PC-9 (cell line): ENCODE results near the gene DHRSX.

Experiments
- CTCF ChIP-seq: fragments of 200-600 bp; sonication (generic); conservative IDR thresholded peaks from 2 replicates; pipeline ENCODE4 v1.6.1; 2017; ENCODE audit warnings: mixed run types, antibody characterized with exemption, mild to moderate bottlenecking, moderate library complexity
- EZH2 ChIP-seq: fragments of 200-600 bp; sonication (generic); IDR thresholded peaks from 2 replicates; pipeline ENCODE4 v1.8.0; 2017; ENCODE audit warnings: antibody characterized with exemption, low read depth

- TF ChIP-seq CTCF (no peak), EZH2 (no peak)
Observed at GRCh38 chrX:2541603-2542002, 40.8 kb upstream of the DHRSX start.
